ENCODE measurements around the gene ASCC1. TPM values are rescaled to one million over a fixed set of nuclear protein-coding genes. Genes with fewer than 3 reads are reported as not detected.

ASCC1 gene
- total and polyA plus RNA-seq, 2 of the 13 experiments (the other 11 are each of a cell fraction or from before 2014, with no cell fraction given): 21.6 to 30.1 TPM

DNA sequence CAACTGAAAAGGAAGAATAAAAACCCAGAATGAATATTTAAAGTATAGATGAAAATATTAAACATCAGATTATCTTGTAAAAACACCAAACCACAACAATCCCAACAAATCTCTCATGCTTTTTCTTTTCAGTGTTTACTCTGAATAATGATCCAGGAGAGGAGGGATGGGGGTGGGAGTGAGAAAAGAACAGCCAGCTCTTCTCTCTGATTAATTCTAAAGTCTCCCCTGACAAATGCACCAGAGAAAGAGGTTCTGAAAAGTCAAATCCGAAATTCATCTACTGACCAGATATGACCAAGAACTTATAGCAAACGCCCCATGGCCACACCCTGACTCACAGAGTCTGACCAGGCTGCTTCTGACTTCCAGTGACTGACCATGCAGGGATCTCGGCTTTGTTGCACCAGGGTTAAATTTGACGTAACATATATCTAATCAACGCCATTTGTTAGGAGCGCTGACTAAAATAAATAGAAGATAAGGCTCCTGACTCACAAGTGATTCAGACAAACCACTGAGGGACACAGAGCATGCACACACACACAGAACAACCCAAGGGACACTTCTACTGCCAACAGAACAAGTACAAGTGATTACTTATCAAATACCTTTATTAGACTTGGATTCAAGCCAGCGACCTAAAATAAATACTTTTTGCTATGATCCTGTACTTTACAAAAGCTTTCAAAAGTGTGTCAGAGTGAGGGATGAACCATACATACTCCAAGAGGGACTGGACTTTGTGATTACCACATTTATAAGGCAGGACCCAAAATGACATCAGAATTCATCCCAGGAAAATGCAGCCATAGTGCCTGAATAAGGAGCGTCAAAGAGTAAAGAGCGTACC, 118.4 kb downstream of the ASCC1 start (continued):
- TF ChIP-seq, protein P1, sequence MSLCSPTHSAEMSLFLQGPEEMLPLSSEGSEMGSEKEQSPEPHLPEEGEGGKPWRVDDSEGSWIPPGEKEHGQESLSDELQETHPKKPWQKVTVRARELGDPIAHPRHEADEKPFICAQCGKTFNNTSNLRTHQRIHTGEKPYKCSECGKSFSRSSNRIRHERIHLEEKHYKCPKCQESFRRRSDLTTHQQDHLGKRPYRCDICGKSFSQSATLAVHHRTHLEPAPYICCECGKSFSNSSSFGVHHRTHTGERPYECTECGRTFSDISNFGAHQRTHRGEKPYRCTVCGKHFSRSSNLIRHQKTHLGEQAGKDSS (CRISPR knock-in tag; IDR thresholded peaks at IDR 0.05; ENCODE audit: borderline replicate concordance, low read depth): no peak
- TF ChIP-seq ZNF761 (CRISPR knock-in tag; conservative IDR thresholded peaks at IDR 0.05) (no peak), ZNF496 (CRISPR knock-in tag; IDR thresholded peaks at IDR 0.05; ENCODE audit: insufficient replicate concordance) (no peak), IRX3 (CRISPR knock-in tag; IDR thresholded peaks at IDR 0.05; ENCODE audit: borderline replicate concordance, low read depth) (no peak), SMAD9 (CRISPR knock-in tag; IDR thresholded peaks at IDR 0.05) (no peak), EZH2 (conservative IDR thresholded peaks at IDR 0.05; ENCODE audit: low read depth, low read length) (no peak), POLR2G (IDR thresholded peaks at IDR 0.05; ENCODE audit: low read depth, low read length) (peak; percentile 58), SMC3 (IDR thresholded peaks at IDR 0.05; ENCODE audit: low read length) (no peak), SIN3B (IDR thresholded peaks at IDR 0.05; ENCODE audit: low read length) (no peak), ZNF124 (CRISPR knock-in tag; IDR thresholded peaks at IDR 0.05) (no peak), DPF2 (CRISPR knock-in tag; IDR thresholded peaks at IDR 0.05; ENCODE audit: borderline replicate concordance, low read depth) (no peak), HHEX (CRISPR knock-in tag; IDR thresholded peaks at IDR 0.05) (peak; percentile 71; the same call in 1 of the 2 replicates), ZNF660 (CRISPR knock-in tag; IDR thresholded peaks at IDR 0.05; ENCODE audit: borderline replicate concordance, low read depth) (no peak), ZNF446 (CRISPR knock-in tag; IDR thresholded peaks at IDR 0.05) (no peak), NR1H2 (CRISPR knock-in tag; IDR thresholded peaks at IDR 0.05; ENCODE audit: borderline replicate concordance, low read depth) (no peak), ETV5 (CRISPR knock-in tag; IDR thresholded peaks at IDR 0.05; ENCODE audit: borderline replicate concordance) (no peak; the same call in 1 of the 2 replicates), GATA4 (IDR thresholded peaks at IDR 0.05; ENCODE audit: borderline replicate concordance, low read depth) (peak; percentile 85; the same call in 1 of the 2 replicates), ZNF883 (CRISPR knock-in tag; IDR thresholded peaks at IDR 0.05; ENCODE audit: not compliant biosample characterization) (no peak), HMG20B (CRISPR knock-in tag; conservative IDR thresholded peaks at IDR 0.05) (0 out of 2 replicates have a peak, but pooled peaks have one; percentile 51), ZBTB7B (CRISPR knock-in tag; IDR thresholded peaks at IDR 0.05) (no peak; the same call in 1 of the 2 replicates), PHF21A (CRISPR knock-in tag; IDR thresholded peaks at IDR 0.05) (no peak), KDM2A (CRISPR knock-in tag; IDR thresholded peaks at IDR 0.05; ENCODE audit: borderline replicate concordance, low read depth) (no peak)
- TF ChIP-seq, protein P2, sequence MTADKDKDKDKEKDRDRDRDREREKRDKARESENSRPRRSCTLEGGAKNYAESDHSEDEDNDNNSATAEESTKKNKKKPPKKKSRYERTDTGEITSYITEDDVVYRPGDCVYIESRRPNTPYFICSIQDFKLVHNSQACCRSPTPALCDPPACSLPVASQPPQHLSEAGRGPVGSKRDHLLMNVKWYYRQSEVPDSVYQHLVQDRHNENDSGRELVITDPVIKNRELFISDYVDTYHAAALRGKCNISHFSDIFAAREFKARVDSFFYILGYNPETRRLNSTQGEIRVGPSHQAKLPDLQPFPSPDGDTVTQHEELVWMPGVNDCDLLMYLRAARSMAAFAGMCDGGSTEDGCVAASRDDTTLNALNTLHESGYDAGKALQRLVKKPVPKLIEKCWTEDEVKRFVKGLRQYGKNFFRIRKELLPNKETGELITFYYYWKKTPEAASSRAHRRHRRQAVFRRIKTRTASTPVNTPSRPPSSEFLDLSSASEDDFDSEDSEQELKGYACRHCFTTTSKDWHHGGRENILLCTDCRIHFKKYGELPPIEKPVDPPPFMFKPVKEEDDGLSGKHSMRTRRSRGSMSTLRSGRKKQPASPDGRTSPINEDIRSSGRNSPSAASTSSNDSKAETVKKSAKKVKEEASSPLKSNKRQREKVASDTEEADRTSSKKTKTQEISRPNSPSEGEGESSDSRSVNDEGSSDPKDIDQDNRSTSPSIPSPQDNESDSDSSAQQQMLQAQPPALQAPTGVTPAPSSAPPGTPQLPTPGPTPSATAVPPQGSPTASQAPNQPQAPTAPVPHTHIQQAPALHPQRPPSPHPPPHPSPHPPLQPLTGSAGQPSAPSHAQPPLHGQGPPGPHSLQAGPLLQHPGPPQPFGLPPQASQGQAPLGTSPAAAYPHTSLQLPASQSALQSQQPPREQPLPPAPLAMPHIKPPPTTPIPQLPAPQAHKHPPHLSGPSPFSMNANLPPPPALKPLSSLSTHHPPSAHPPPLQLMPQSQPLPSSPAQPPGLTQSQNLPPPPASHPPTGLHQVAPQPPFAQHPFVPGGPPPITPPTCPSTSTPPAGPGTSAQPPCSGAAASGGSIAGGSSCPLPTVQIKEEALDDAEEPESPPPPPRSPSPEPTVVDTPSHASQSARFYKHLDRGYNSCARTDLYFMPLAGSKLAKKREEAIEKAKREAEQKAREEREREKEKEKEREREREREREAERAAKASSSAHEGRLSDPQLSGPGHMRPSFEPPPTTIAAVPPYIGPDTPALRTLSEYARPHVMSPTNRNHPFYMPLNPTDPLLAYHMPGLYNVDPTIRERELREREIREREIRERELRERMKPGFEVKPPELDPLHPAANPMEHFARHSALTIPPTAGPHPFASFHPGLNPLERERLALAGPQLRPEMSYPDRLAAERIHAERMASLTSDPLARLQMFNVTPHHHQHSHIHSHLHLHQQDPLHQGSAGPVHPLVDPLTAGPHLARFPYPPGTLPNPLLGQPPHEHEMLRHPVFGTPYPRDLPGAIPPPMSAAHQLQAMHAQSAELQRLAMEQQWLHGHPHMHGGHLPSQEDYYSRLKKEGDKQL (CRISPR knock-in tag; IDR thresholded peaks at IDR 0.05; ENCODE audit: low read depth): peak; percentile 87; the same call in 1 of the 2 replicates
- TF ChIP-seq, protein P3, sequence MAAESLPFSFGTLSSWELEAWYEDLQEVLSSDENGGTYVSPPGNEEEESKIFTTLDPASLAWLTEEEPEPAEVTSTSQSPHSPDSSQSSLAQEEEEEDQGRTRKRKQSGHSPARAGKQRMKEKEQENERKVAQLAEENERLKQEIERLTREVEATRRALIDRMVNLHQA (CRISPR knock-in tag; IDR thresholded peaks at IDR 0.05): no peak

All from HepG2 (cell line).